Activated CD4-positive, alpha-beta memory T cell treated with anti-CD3 and anti-CD28 coated beads for 36 hours (primary cell): Measurements from ENCODE around the gene MAPK10. TPM values are rescaled to one million over a fixed set of nuclear protein-coding genes. Genes with fewer than 3 reads are reported as not detected.

Source experiments
- CTCF ChIA-PET: fragments of 350-600 bp; sonication (Branson Sonifier 250); formaldehyde crosslinking; loops from one replicate; lab custom pipeline; 2021; ENCODE audit warnings: antibody characterized with exemption, inconsistent platforms; lab: Charles Lee
- POLR2A ChIA-PET: fragments of 350-600 bp; sonication (Branson Sonifier 250); formaldehyde crosslinking; loops from one replicate; lab custom pipeline; 2021; ENCODE audit warnings: antibody characterized with exemption; lab: Charles Lee
- DNase-seq: peaks from one replicate; pipeline ENCODE4 v3.0.0-alpha.2; 2020
- H3K27ac Mint-ChIP-seq: one replicate; pipeline ENCODE4 v1.8.0; 2021; ENCODE audit warnings: mixed read lengths
- H3K27me3 Mint-ChIP-seq: one replicate; pipeline ENCODE4 v1.8.0; 2021; ENCODE audit warnings: mixed read lengths
- H3K36me3 Mint-ChIP-seq: one replicate; pipeline ENCODE4 v1.8.0; 2021; ENCODE audit warnings: mixed read lengths
- H3K4me1 Mint-ChIP-seq: one replicate; pipeline ENCODE4 v1.8.0; 2021; ENCODE audit warnings: low read depth, mixed read lengths
- H3K4me3 Mint-ChIP-seq: one replicate; pipeline ENCODE4 v1.8.0; 2021; ENCODE audit warnings: mild to moderate bottlenecking, mixed read lengths
- H3K9me3 Mint-ChIP-seq: one replicate; pipeline ENCODE4 v1.8.0; 2021; ENCODE audit warnings: mixed read lengths
- intact Hi-C: fragments of 100-400 bp; cut with micrococcal nuclease; formaldehyde crosslinking; loops from one replicate; pipeline ENCODE4 v1.15.1; 2023
- total RNA-seq, 2 experiments: library from RNA; stranded (reverse); gene quantifications; one replicate each; pipeline ENCODE4 v1.2.3, GENCODE V29; 2021

The MAPK10 gene
- total RNA-seq, 2 experiments from 2014 or later = not detected

GRCh38 chr4:86296865-86297264 is 63.0 kb downstream of the MAPK10 start:
- no peak for DNase-seq
- CTCF ChIA-PET = no interaction called here
- no peak overlapping the region for H3K4me3 Mint-ChIP-seq
- POLR2A ChIA-PET = no interaction called here
- no peaks in the 10 kb centered on the region for H3K9me3 Mint-ChIP-seq
- no peak overlapping the region for H3K27ac Mint-ChIP-seq
- H3K4me1 Mint-ChIP-seq = no peaks in the 10 kb centered on the region
- intact Hi-C loops = no loop called here
- no peaks in the 10 kb centered on the region for H3K27me3 Mint-ChIP-seq
- no peaks in the 10 kb centered on the region for H3K36me3 Mint-ChIP-seq

- CTCF ChIA-PET = no interaction called here
- no peak overlapping the region for H3K4me3 Mint-ChIP-seq
- no peaks in the 10 kb centered on the region for H3K27me3 Mint-ChIP-seq
- H3K36me3 Mint-ChIP-seq = no peaks in the 10 kb centered on the region
- no peak overlapping the region for H3K27ac Mint-ChIP-seq
- no peak for DNase-seq
- POLR2A ChIA-PET = no interaction called here
- no peaks in the 10 kb centered on the region for H3K9me3 Mint-ChIP-seq
- intact Hi-C loops = no loop called here
- H3K4me1 Mint-ChIP-seq = no peaks in the 10 kb centered on the region
Observed at GRCh38 chr4:86294883-86295282, 65.0 kb downstream of the MAPK10 start.

GRCh38 chr4:86291180-86291579 is 68.7 kb downstream of the MAPK10 start:
- intact Hi-C loops = no loop called here
- no peak overlapping the region for H3K4me3 Mint-ChIP-seq
- DNase-seq = no peak
- POLR2A ChIA-PET = no interaction called here
- CTCF ChIA-PET = no interaction called here
- H3K27ac Mint-ChIP-seq = no peak overlapping the region
- no peaks in the 10 kb centered on the region for H3K9me3 Mint-ChIP-seq
- no peaks in the 10 kb centered on the region for H3K27me3 Mint-ChIP-seq
- no peaks in the 10 kb centered on the region for H3K4me1 Mint-ChIP-seq
- no peaks in the 10 kb centered on the region for H3K36me3 Mint-ChIP-seq

- DNase-seq = no peak
- no peak overlapping the region for H3K4me3 Mint-ChIP-seq
- intact Hi-C loops = no loop called here
- H3K27me3 Mint-ChIP-seq = no peaks in the 10 kb centered on the region
- ChIA-PET CTCF (no interaction called here), POLR2A (no interaction called here)
- H3K9me3 Mint-ChIP-seq = no peaks in the 10 kb centered on the region
- H3K4me1 Mint-ChIP-seq = no peaks in the 10 kb centered on the region
- no peak overlapping the region for H3K27ac Mint-ChIP-seq
- no peaks in the 10 kb centered on the region for H3K36me3 Mint-ChIP-seq
Observed at GRCh38 chr4:86286726-86287125, 73.1 kb downstream of the MAPK10 start.

GRCh38 chr4:86283371-86283770 is 76.5 kb downstream of the MAPK10 start:
- CTCF ChIA-PET = no interaction called here
- Mint-ChIP-seq H3K27me3 (no peaks in the 10 kb centered on the region), H3K9me3 (no peaks in the 10 kb centered on the region), H3K4me1 (no peaks in the 10 kb centered on the region), H3K4me3 (no peak overlapping the region), H3K27ac (no peak overlapping the region), H3K36me3 (no peaks in the 10 kb centered on the region)
- POLR2A ChIA-PET = no interaction called here
- no peak for DNase-seq
- intact Hi-C loops = no loop called here

GRCh38 chr4:86280246-86280645 is 79.6 kb downstream of the MAPK10 start:
- no peaks in the 10 kb centered on the region for H3K9me3 Mint-ChIP-seq
- H3K27ac Mint-ChIP-seq = no peak overlapping the region
- H3K4me1 Mint-ChIP-seq = no peaks in the 10 kb centered on the region
- no peaks in the 10 kb centered on the region for H3K27me3 Mint-ChIP-seq
- intact Hi-C loops = no loop called here
- DNase-seq = no peak
- H3K4me3 Mint-ChIP-seq = no peak overlapping the region
- no peaks in the 10 kb centered on the region for H3K36me3 Mint-ChIP-seq
- CTCF ChIA-PET = no interaction called here
- POLR2A ChIA-PET = no interaction called here

- intact Hi-C loops = no loop called here
- Mint-ChIP-seq H3K4me1 (no peaks in the 10 kb centered on the region), H3K4me3 (no peak overlapping the region), H3K36me3 (no peaks in the 10 kb centered on the region), H3K9me3 (no peaks in the 10 kb centered on the region), H3K27ac (no peak overlapping the region), H3K27me3 (no peaks in the 10 kb centered on the region)
- no peak for DNase-seq
- ChIA-PET POLR2A (no interaction called here), CTCF (no interaction called here)
Observed at GRCh38 chr4:86279293-86279960, 80.4 kb downstream of the MAPK10 start.

- POLR2A ChIA-PET = no interaction called here
- intact Hi-C loops = no loop called here
- H3K4me3 Mint-ChIP-seq = no peak overlapping the region
- CTCF ChIA-PET = no interaction called here
- H3K4me1 Mint-ChIP-seq = no peaks in the 10 kb centered on the region
- H3K27ac Mint-ChIP-seq = no peak overlapping the region
- no peaks in the 10 kb centered on the region for H3K36me3 Mint-ChIP-seq
- no peaks in the 10 kb centered on the region for H3K9me3 Mint-ChIP-seq
- no peaks in the 10 kb centered on the region for H3K27me3 Mint-ChIP-seq
- DNase-seq = no peak
Observed at GRCh38 chr4:86278126-86278525, 81.7 kb downstream of the MAPK10 start.

GRCh38 chr4:86274642-86275041 is 85.2 kb downstream of the MAPK10 start:
- POLR2A ChIA-PET = no interaction called here
- H3K9me3 Mint-ChIP-seq = no peaks in the 10 kb centered on the region
- DNase-seq = no peak
- H3K36me3 Mint-ChIP-seq = no peaks in the 10 kb centered on the region
- no peaks in the 10 kb centered on the region for H3K4me1 Mint-ChIP-seq
- no peaks in the 10 kb centered on the region for H3K27me3 Mint-ChIP-seq
- intact Hi-C loops = no loop called here
- CTCF ChIA-PET = no interaction called here
- H3K4me3 Mint-ChIP-seq = no peak overlapping the region
- no peak overlapping the region for H3K27ac Mint-ChIP-seq

GRCh38 chr4:86272669-86273068 is 87.2 kb downstream of the MAPK10 start:
- Mint-ChIP-seq H3K27ac (no peak overlapping the region), H3K4me3 (no peak overlapping the region), H3K9me3 (no peaks in the 10 kb centered on the region), H3K27me3 (no peaks in the 10 kb centered on the region), H3K4me1 (no peaks in the 10 kb centered on the region), H3K36me3 (no peaks in the 10 kb centered on the region)
- ChIA-PET CTCF (no interaction called here), POLR2A (no interaction called here)
- intact Hi-C loops = no loop called here
- no peak for DNase-seq

- CTCF ChIA-PET = no interaction called here
- H3K27me3 Mint-ChIP-seq = no peaks in the 10 kb centered on the region
- H3K36me3 Mint-ChIP-seq = no peaks in the 10 kb centered on the region
- no peaks in the 10 kb centered on the region for H3K4me1 Mint-ChIP-seq
- DNase-seq = no peak
- POLR2A ChIA-PET = no interaction called here
- H3K9me3 Mint-ChIP-seq = no peaks in the 10 kb centered on the region
- intact Hi-C loops = no loop called here
- H3K27ac Mint-ChIP-seq = no peak overlapping the region
- no peak overlapping the region for H3K4me3 Mint-ChIP-seq
Observed at GRCh38 chr4:86271057-86271456, 88.8 kb downstream of the MAPK10 start.

GRCh38 chr4:86269354-86269753 is 90.5 kb downstream of the MAPK10 start:
- H3K36me3 Mint-ChIP-seq = no peaks in the 10 kb centered on the region
- no peaks in the 10 kb centered on the region for H3K9me3 Mint-ChIP-seq
- intact Hi-C loops = no loop called here
- H3K4me1 Mint-ChIP-seq = no peaks in the 10 kb centered on the region
- no peaks in the 10 kb centered on the region for H3K27me3 Mint-ChIP-seq
- H3K27ac Mint-ChIP-seq = no peak overlapping the region
- CTCF ChIA-PET = no interaction called here
- DNase-seq = no peak
- POLR2A ChIA-PET = no interaction called here
- no peak overlapping the region for H3K4me3 Mint-ChIP-seq

- intact Hi-C loops = no loop called here
- ChIA-PET POLR2A (no interaction called here), CTCF (no interaction called here)
- Mint-ChIP-seq H3K4me1 (no peaks in the 10 kb centered on the region), H3K9me3 (no peaks in the 10 kb centered on the region), H3K27me3 (no peaks in the 10 kb centered on the region), H3K36me3 (no peaks in the 10 kb centered on the region), H3K4me3 (no peak overlapping the region), H3K27ac (no peak overlapping the region)
- no peak for DNase-seq
Observed at GRCh38 chr4:86264241-86264640, 95.6 kb downstream of the MAPK10 start.
